AG04449 (cell line): ENCODE results near the gene DEK.

ENCODE experiments used
- CTCF ChIA-PET: fragments of 350-600 bp; formaldehyde crosslinking; extraction: SDS; loops from one replicate; lab custom pipeline; 2021; ENCODE audit warnings: antibody characterized with exemption; lab: Yijun Ruan, JAX
- POLR2A ChIA-PET: fragments of 400-600, 350-600 bp; formaldehyde crosslinking; extraction: SDS; loops from one replicate; lab custom pipeline; 2020; ENCODE audit warnings: antibody characterized with exemption, inconsistent platforms; lab: Yijun Ruan, JAX
- DNase-seq: peaks from one replicate; pipeline ENCODE4 v3.0.0-alpha.2; 2010; ENCODE audit warnings: low read depth, low spot score
- H3K4me3 ChIP-seq: 2 replicates; pipeline ENCODE4 v1.5.1; 2011; ENCODE audit warnings: low read depth, mild to moderate bottlenecking, control low read depth, low read length
- TF ChIP-seq, protein P1 (sequence below): IDR thresholded peaks from one replicate; pipeline ENCODE4 v1.5.1; 2011; ENCODE audit warnings: mild to moderate bottlenecking, moderate library complexity, low read length, control low read depth, inconsistent platforms; ENCODE audit not compliant: insufficient read depth; ENCODE audit errors: missing control alignments

DEK gene

DNA sequence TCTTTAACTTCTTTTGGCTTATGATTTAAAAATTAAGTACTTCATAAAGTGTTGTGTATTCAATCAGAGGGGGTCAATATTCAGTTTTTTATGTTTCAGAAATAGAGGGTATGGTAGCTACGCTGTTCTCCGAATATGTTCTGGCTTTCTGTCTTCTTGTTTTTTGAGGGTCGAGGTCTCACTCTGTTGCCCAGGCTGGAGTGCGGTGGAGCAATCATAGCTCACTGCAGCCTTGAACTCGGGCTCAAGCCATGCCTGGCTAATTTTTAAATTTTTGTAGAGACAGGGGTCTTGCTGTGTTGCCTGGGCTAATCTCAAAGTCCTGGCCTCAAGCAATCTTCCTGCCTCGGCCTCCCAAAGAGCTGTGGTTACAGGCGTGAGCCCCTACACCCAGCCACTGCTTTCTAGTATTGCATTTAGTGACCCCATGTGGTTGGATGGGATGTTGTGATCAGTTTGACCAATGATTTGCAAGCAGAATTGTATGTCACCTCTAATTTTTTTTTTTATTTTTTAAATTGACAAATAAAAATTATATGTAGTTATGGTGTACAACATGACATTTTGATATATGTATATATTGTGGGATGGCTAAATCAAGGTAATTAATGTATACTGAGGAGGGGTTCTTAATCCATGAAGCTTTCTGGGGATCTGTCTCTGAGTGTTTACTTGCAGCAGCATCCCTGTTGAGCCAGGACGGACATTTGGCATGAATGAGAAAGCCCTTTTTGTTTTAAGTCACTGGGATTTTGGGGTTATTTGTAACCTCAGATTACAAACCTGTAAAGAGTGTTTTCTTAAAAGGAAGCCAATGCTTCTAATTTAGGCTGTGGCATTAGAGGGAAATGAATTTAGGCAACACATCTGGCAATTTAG is 38.5 kb upstream of the DEK start:
- POLR2A ChIA-PET: interaction anchor here (1.1 kb wide), 1 partner anchor 11 kb away, joined by 3 read pairs; no protein-coding TSS in a partner anchor
- no peak for DNase-seq
- no peak overlapping the region for H3K4me3 ChIP-seq
- CTCF ChIA-PET: interaction anchor here (0.7 to 1.5 kb wide), 4 partner anchors 10 to 717 kb away, joined by 3 to 5 read pairs (median 3); no protein-coding TSS in a partner anchor
- TF ChIP-seq, protein P1, sequence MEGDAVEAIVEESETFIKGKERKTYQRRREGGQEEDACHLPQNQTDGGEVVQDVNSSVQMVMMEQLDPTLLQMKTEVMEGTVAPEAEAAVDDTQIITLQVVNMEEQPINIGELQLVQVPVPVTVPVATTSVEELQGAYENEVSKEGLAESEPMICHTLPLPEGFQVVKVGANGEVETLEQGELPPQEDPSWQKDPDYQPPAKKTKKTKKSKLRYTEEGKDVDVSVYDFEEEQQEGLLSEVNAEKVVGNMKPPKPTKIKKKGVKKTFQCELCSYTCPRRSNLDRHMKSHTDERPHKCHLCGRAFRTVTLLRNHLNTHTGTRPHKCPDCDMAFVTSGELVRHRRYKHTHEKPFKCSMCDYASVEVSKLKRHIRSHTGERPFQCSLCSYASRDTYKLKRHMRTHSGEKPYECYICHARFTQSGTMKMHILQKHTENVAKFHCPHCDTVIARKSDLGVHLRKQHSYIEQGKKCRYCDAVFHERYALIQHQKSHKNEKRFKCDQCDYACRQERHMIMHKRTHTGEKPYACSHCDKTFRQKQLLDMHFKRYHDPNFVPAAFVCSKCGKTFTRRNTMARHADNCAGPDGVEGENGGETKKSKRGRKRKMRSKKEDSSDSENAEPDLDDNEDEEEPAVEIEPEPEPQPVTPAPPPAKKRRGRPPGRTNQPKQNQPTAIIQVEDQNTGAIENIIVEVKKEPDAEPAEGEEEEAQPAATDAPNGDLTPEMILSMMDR: peak; percentile 1

DNA sequence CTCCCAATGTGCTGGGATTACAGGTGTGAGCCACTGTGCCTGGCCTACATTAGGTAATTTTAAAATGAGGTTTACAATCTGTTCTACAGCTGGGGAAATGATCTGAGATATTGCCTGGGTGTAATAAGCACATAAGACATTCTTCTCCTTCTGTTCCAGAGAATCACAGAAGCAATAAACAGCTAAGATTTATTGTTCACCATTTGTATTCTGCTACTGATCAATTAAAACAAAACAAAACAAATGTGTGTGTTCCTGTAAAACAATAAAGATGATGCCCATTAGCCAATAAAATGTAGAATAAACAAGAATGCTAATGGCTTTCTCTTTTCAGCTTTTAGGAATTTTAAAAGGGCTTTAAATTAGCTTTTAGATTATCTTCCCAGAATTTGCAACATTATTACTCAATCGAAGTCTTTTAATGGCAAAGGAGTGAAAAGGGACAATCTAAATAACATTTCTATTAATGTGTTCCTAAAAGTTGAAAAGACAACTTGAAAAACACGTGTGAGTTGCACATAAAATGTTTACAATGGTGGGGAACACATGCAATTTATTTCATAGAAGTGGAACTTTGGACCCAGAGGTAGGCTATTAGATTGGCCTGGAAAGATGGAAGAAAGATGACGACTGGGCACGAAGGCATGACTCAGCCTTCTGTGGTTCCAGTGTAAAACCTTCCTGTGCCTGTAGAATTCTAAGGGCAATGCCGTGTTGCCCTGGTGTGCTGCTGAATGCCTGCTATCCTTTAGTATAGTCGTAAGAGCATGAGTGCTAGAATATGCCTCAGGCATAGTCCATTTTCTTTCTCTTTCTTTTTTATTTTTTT is 29.0 kb upstream of the DEK start:
- CTCF ChIA-PET: interaction anchor here (0.9 to 1.2 kb wide), 3 partner anchors 9 to 210 kb away, joined by 3 to 6 read pairs (median 5); no protein-coding TSS in a partner anchor
- no peak overlapping the region for H3K4me3 ChIP-seq
- TF ChIP-seq, protein P1: no peak
- no peak for DNase-seq
- POLR2A ChIA-PET: no interaction called here

DNA sequence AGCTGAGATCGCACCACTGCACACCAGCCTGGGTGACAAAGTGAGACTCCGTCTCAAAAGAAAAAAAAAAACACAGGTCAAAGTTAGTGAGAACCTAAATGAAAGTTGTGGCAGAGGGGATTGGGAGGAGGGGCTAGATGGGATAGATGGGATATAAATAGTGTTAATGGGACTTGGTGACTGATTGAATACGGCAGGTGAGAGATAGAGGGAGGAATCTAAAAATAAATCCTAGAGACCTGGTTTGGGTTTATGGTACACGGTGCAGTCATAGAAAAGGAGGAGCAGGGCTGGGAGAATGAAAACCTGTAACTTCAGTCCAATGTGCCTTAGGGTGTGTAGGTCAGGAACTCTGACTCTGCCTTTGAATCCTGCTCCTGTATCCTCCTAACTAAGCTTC is 25.0 kb upstream of the DEK start:
- ChIA-PET POLR2A (no interaction called here), CTCF (interaction anchor here (1.8 kb wide), 1 partner anchor 12 kb away, joined by 3 read pairs; no protein-coding TSS in a partner anchor)

DNA sequence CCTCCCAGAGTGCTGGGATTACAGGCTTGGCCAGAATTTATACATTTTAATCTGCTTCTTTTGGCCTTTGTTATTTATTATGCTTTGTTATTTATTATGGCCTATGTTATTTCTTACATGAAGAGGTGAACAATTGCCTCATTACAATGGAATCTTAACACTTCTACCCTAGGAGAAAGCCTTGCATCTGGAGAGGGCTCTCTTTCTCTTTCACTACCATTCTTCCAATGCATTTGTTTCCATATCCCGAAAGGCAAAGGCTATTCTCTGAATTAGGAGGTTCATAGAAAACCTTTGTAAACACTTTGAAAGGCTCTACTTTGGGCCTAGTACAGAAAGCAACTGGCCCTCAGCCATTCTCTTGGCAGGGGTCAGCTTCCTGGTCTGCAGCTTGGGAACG is 19.9 kb upstream of the DEK start:
- POLR2A ChIA-PET: no interaction called here
- TF ChIP-seq, protein P1: no peak

More for the DNA sequence above, 25.0 kb upstream of the DEK start:
- no peak for DNase-seq
- H3K4me3 ChIP-seq: no peak overlapping the region
- TF ChIP-seq, protein P1: no peak

DNA sequence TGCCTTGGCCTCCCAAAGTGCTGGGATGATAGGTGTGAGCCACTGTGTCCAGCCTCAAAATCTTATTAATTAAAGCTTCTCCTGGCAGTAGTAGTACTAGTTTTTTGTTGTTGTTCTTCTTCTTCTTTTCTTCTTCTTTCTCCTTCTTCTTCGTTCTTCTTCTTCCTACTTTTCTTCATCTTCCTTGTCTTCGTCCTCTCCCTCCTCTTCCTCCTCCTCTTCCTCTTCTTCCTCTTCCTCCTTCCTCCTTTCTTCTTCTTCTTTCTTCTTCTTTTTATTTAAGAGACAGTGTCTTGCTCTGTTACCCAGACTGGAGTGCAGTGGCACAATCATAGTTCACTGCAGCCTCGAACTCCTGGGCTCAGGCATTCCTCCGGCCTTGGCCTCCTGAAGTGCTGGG is 17.2 kb upstream of the DEK start:
- TF ChIP-seq, protein P1: no peak
- POLR2A ChIA-PET: no interaction called here
- CTCF ChIA-PET: interaction anchor here (2.6 kb wide), 1 partner anchor 221 kb away, joined by 14 read pairs; no protein-coding TSS in a partner anchor
- H3K4me3 ChIP-seq: no peak overlapping the region
- DNase-seq: no peak

More for the DNA sequence above, 19.9 kb upstream of the DEK start:
- CTCF ChIA-PET: no interaction called here
- H3K4me3 ChIP-seq: no peak overlapping the region
- DNase-seq: no peak
